Smooth muscle cell (in vitro differentiated cells): ENCODE data around the gene GALNT2. TPM values are rescaled to one million over a fixed set of nuclear protein-coding genes. Genes with fewer than 3 reads are reported as not detected.

ENCODE experiments used
- DNase-seq: peaks from one replicate; lab custom pipeline; 2025; ENCODE audit not compliant: unreplicated experiment; lab: John Stamatoyannopoulos, UW
- H2AFZ ChIP-seq: fragments of 200-600 bp; sonication (generic); 2 replicates; pipeline ENCODE4 v1.6.0; 2016; ENCODE audit warnings: antibody characterized with exemption, low read depth, mild to moderate bottlenecking
- H3F3A ChIP-seq: fragments of 200-600 bp; sonication (generic); 2 replicates; pipeline ENCODE4 v1.6.0; 2017; ENCODE audit warnings: antibody characterized with exemption, low read depth
- H3K27ac ChIP-seq: fragments of 200-600 bp; sonication (generic); 2 replicates; pipeline ENCODE4 v1.5.1; 2016; ENCODE audit warnings: low read depth, mild to moderate bottlenecking
- H3K27me3 ChIP-seq: fragments of 200-600 bp; sonication (generic); 2 replicates; pipeline ENCODE4 v1.6.1; 2016; ENCODE audit warnings: low read depth, mild to moderate bottlenecking
- H3K36me3 ChIP-seq: fragments of 200-600 bp; sonication (generic); 2 replicates; pipeline ENCODE4 v1.5.1; 2016; ENCODE audit warnings: low read depth
- H3K4me1 ChIP-seq: fragments of 200-600 bp; sonication (generic); 2 replicates; pipeline ENCODE4 v1.5.1; 2016; ENCODE audit warnings: low read depth
- H3K4me2 ChIP-seq: fragments of 200-600 bp; sonication (generic); 2 replicates; pipeline ENCODE4 v1.6.0; 2016; ENCODE audit warnings: mild to moderate bottlenecking
- H3K4me3 ChIP-seq: fragments of 200-600 bp; sonication (generic); 2 replicates; pipeline ENCODE4 v1.5.1; 2016; ENCODE audit warnings: mild to moderate bottlenecking
- H3K79me2 ChIP-seq: fragments of 200-600 bp; sonication (generic); 2 replicates; pipeline ENCODE4 v1.6.0; 2016; ENCODE audit warnings: low read depth, mild to moderate bottlenecking
- H3K9ac ChIP-seq: fragments of 200-600 bp; sonication (generic); 2 replicates; pipeline ENCODE4 v1.6.0; 2016; ENCODE audit warnings: low read depth
- H3K9me3 ChIP-seq: fragments of 200-600 bp; sonication (generic); replicated peaks from 2 replicates; pipeline ENCODE4 v1.5.1; 2016; ENCODE audit warnings: low read depth
- H4K20me1 ChIP-seq: fragments of 200-600 bp; sonication (generic); 2 replicates; pipeline ENCODE4 v1.6.0; 2016; ENCODE audit warnings: low read depth
- CTCF ChIP-seq: fragments of 200-600 bp; sonication (generic); IDR thresholded peaks from 2 replicates; pipeline ENCODE4 v1.5.1; 2017; ENCODE audit warnings: borderline replicate concordance, mild to moderate bottlenecking, antibody characterized with exemption; ENCODE audit not compliant: insufficient read depth, poor library complexity, severe bottlenecking
- WGBS: methylation state at CpG from one replicate; pipeline ENCODE4 v1.1.7; 2016; ENCODE audit warnings: low lambda C conversion rate; 5-methylcytosine and 5-hydroxymethylcytosine counted together
- polyA plus RNA-seq: library from polyadenylated mRNA; unstranded; fragments of >200 nt; fragmentation: Nextera tagmentation; extraction: Ambion mirVana; gene quantifications from 2 replicates; pipeline ENCODE4 v1.2.1, GENCODE V29; 2016
- total RNA-seq: library from RNA; depleted of rRNA; stranded (reverse); fragments of >200 nt; gene quantifications from 2 replicates; pipeline ENCODE4 v1.2.3, GENCODE V29; 2014

Gene GALNT2
- total and polyA plus RNA-seq, 2 experiments from 2014 or later, result 76.4 to 152 TPM

GRCh38 chr1:230044729-230045128 is 22.3 kb upstream of the GALNT2 start:
- no peak overlapping the region for H3K9ac ChIP-seq
- H3K4me3 ChIP-seq, result no peak overlapping the region
- no peak overlapping the region for H3K4me2 ChIP-seq
- H3K4me1 ChIP-seq, result peaks cover 6% of the 10 kb centered on the region
- no peak overlapping the region for H3K27ac ChIP-seq
- H2AFZ ChIP-seq, result no peak overlapping the region
- no peak for TF ChIP-seq CTCF
- no peaks in the 10 kb centered on the region for H4K20me1 ChIP-seq
- H3K27me3 ChIP-seq, result peaks cover 5% of the 10 kb centered on the region
- H3F3A ChIP-seq, result no peaks in the 10 kb centered on the region
- DNase-seq, result no peak
- no peaks in the 10 kb centered on the region for H3K9me3 ChIP-seq
- no peaks in the 10 kb centered on the region for H3K36me3 ChIP-seq
- H3K79me2 ChIP-seq, result no peaks in the 10 kb centered on the region
- 94% methylated on average over 7 of the region's 7 CpGs for WGBS

DNA sequence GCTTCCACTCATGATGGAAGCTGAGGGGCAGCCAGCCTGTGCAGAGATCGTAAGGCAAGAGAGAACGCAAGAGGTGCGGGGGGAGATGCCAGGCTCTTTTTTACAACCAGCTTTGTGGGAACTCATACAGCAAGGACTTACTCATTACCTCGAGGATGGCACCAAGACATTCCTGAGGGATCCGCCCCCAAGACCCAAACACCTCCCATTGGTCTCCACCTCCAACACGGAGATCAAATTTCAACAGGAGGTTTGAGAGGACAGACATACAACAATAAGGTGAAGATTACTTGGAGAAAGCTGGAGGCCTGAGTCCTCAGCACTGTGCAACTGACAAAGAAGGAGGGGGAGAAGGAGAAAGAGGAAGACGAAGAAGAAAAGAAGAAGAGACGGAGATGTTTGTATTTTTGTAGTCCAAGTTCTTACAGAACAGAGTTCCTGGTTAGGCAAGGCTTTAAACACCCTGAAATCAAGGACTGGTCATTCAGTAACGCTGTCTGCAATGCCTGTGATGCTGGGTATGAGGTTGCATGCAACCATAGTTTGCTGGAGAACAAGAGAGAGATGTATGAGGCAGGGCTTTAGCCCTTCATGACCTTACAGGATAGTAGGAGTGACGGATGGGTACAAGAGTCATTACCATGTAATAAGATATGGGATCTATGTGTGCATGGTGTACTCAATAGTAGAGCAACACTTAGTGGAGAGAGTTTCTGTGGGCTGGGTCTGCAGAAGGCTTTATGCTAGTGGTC is 19.7 kb upstream of the GALNT2 start:
- Histone ChIP-seq H3K4me2 (no peak overlapping the region), H3K79me2 (no peaks in the 10 kb centered on the region), H3F3A (no peaks in the 10 kb centered on the region), H3K9me3 (no peaks in the 10 kb centered on the region), H3K9ac (no peak overlapping the region), H4K20me1 (no peaks in the 10 kb centered on the region), H3K27me3 (peaks cover 5% of the 10 kb centered on the region), H3K4me1 (peaks cover 6% of the 10 kb centered on the region), H3K36me3 (no peaks in the 10 kb centered on the region), H3K4me3 (no peak overlapping the region), H2AFZ (no peak overlapping the region), H3K27ac (no peak overlapping the region)
- DNase-seq, result no peak
- 65% methylated on average over 10 of the region's 10 CpGs for WGBS
- TF ChIP-seq CTCF, result no peak

- 86% methylated on average over 2 of the region's 2 CpGs for WGBS
- no peak for DNase-seq
- no peaks in the 10 kb centered on the region for H3K9me3 ChIP-seq
- no peak for TF ChIP-seq CTCF
- no peaks in the 10 kb centered on the region for H3K36me3 ChIP-seq
- peaks cover 6% of the 10 kb centered on the region for H3K4me1 ChIP-seq
- no peaks in the 10 kb centered on the region for H3F3A ChIP-seq
- peaks cover 5% of the 10 kb centered on the region for H3K27me3 ChIP-seq
- no peak overlapping the region for H3K4me3 ChIP-seq
- H2AFZ ChIP-seq, result no peak overlapping the region
- no peak overlapping the region for H3K4me2 ChIP-seq
- no peak overlapping the region for H3K9ac ChIP-seq
- no peak overlapping the region for H3K27ac ChIP-seq
- no peaks in the 10 kb centered on the region for H4K20me1 ChIP-seq
- no peaks in the 10 kb centered on the region for H3K79me2 ChIP-seq
These were observed 18.7 kb upstream of the GALNT2 start for GRCh38 chr1:230048322-230048721.

- H2AFZ ChIP-seq, result no peak overlapping the region
- no peak overlapping the region for H3K9ac ChIP-seq
- no peak overlapping the region for H3K27ac ChIP-seq
- no peak overlapping the region for H3K4me2 ChIP-seq
- no peaks in the 10 kb centered on the region for H3K36me3 ChIP-seq
- no peaks in the 10 kb centered on the region for H3K9me3 ChIP-seq
- no peaks in the 10 kb centered on the region for H3F3A ChIP-seq
- no peaks in the 10 kb centered on the region for H4K20me1 ChIP-seq
- no peak for TF ChIP-seq CTCF
- peaks cover 5% of the 10 kb centered on the region for H3K27me3 ChIP-seq
- H3K4me3 ChIP-seq, result no peak overlapping the region
- H3K4me1 ChIP-seq, result peaks cover 6% of the 10 kb centered on the region
- no peak for DNase-seq
- 88% methylated on average over 1 of the region's 1 CpG for WGBS
- no peaks in the 10 kb centered on the region for H3K79me2 ChIP-seq
These were observed 18.1 kb upstream of the GALNT2 start for GRCh38 chr1:230048922-230049321.
